ENCODE measurements around the gene KIF22.

KIF22 gene

GRCh38 chr16:29848420-29849297 is 58.1 kb downstream of the KIF22 start:
- DNase-seq (ENCODE audit: low read depth): no peak
- peak; percentile 52 for TF ChIP-seq CTCF (IDR thresholded peaks at IDR 0.05; ENCODE audit: control insufficient read depth, extremely low read depth, insufficient read depth)
- H3K4me3 ChIP-seq (ENCODE audit: low read depth, low read length): no peak overlapping the region

DNA sequence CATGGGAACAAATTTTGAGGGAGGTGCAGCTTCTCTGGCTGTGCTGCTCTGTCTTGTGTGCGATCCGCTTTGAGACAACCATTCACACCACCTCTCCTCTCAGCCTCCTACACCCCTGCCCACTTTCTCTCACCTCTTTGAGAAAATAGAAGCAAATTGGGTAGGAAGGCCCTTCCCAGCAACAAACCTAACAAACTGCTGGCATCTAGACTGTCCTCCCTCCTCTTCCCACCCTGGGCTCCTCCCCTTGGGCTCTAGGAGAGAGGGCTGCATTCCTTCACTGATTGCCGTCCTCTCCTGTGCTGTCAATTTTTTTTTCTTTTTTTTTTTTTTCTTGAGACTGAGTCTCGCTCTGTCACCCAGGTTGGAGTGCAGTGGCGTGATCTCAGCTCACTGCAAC is 59.0 kb downstream of the KIF22 start:
- DNase-seq (ENCODE audit: low read depth): no peak
- no peak for TF ChIP-seq CTCF (IDR thresholded peaks at IDR 0.05; ENCODE audit: control insufficient read depth, extremely low read depth, insufficient read depth)
- H3K4me3 ChIP-seq (ENCODE audit: low read depth, low read length): no peak overlapping the region

DNA sequence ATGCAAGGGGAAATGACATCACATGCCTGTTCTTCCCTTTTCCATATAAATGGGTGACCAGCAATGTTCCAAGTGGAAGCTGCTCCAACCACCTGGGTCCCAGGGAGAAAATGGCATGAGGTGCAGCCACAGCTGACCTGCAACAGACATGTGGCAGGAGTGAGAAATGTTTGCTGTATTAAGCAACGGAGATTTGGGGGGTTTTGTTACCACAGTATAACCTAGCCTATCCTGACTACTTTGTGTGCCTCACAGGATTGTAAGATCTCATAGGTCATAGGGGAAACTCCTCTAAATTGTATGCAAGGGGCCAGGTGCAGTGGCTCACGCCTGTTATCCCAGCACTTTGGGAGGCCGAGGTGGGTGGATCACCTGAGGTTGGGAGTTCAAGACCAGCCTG is 60.4 kb downstream of the KIF22 start:
- H3K4me3 ChIP-seq (ENCODE audit: low read depth, low read length): no peak overlapping the region
- TF ChIP-seq CTCF (IDR thresholded peaks at IDR 0.05; ENCODE audit: control insufficient read depth, extremely low read depth, insufficient read depth): no peak
- no peak for DNase-seq (ENCODE audit: low read depth)

DNA sequence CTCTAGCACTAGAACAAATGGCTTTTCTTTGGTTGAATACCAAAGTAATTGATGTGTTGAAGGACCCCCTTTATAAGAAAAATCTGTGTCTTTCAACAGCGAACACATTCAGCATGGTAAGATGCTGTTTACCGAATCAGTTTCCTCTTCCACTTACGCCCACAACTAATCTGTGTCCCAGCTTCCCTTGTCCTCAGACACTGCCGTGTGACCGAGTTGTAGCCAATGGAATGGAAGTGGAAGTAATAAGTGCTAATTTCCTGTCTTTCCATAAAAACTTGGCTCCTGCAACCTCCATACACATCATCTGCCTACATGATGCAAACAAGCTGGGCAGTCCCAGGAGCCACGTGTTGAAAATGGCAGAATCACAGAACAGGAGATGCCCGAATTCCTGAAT is 62.1 kb downstream of the KIF22 start:
- no peak for DNase-seq (ENCODE audit: low read depth)

GRCh38 chr16:29854520-29855100 is 64.1 kb downstream of the KIF22 start:
- TF ChIP-seq CTCF (IDR thresholded peaks at IDR 0.05; ENCODE audit: control insufficient read depth, extremely low read depth, insufficient read depth): no peak
- DNase-seq (ENCODE audit: low read depth): no peak
- no peak overlapping the region for H3K4me3 ChIP-seq (ENCODE audit: low read depth, low read length)

More for the DNA sequence above, 62.1 kb downstream of the KIF22 start:
- TF ChIP-seq CTCF (IDR thresholded peaks at IDR 0.05; ENCODE audit: control insufficient read depth, extremely low read depth, insufficient read depth): no peak
- no peak overlapping the region for H3K4me3 ChIP-seq (ENCODE audit: low read depth, low read length)
